Head of caudate nucleus (tissue), 42 donors: ENCODE measurements around the gene H19.

Source experiments
- DNase-seq, 42 donors: peaks; one replicate each; pipeline versions ENCODE4 v3.0.0 to v3.0.0-alpha.2; 2020 to 2021; ENCODE audit warnings: mixed read lengths in 7 of 42
- intact Hi-C: fragments of 100-400 bp; cut with DNase I; formaldehyde crosslinking; loops from one replicate; pipeline ENCODE4 v1.15.0; 2022

The H19 gene

DNA sequence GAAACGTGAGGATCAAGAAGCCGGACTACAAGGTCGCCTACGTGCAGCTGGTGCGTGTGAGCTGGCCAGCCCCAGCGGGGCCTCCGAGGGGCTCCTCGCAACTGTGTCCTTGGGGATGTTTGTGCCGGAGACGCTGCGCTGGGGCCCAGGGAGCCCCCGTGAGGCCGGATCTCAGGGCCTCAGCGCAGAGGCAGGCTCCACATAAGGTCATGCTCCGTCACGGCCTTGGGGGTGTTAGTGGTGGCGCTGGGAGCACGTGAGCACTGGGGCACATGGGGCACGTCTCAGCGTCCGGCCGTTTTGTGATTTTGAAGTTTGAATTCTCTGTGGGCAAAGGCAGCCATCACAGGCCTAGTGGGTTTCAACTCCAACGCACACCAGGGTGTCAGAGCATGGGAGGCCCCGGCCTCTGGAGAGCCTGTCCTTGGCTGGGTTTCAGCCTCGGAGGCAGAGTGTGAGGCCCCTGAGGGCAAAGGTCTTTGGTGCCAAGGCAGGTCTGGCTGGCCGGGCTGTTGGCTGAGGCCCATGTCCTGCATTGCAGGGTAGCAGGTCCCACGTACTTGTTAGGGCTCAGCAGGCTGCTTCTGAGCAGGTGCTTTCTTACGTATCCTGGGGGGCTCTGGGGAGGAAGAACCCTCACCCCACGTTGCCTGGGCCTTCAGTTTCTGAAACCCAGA is 44.7 kb downstream of the H19 start:
- intact Hi-C loops: no loop called here

GRCh38 chr11:1949922-1950321 is 47.7 kb downstream of the H19 start:
- no peak for DNase-seq
- intact Hi-C loops: no loop called here

More for the DNA sequence above, 44.7 kb downstream of the H19 start:
- peak in 1 of 42 donors; percentile 7 for DNase-seq

GRCh38 chr11:1949302-1949701 is 48.3 kb downstream of the H19 start:
- intact Hi-C loops: no loop called here
- DNase-seq: no peak

DNA sequence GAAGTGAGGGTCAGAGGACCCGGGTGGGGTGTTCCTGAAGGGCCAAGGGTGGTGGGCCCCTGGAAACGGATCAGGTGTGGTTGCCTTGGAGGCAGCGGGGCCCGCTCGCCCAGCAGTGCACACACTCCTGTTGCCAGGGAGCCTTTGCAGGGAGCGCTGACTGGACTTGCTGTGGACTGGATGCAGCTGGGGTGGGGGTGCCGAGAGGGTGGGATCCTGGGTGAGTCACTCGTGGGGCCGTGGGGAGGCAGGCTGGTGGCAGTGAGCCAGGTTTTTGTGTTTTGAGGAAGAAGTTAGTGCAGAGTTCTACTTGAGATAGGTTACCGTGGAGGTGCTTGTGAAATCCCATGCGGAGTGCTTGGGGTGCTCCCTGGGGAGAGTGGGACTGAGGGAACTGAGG is 49.3 kb downstream of the H19 start:
- DNase-seq: peak in 9 of 42 donors; percentile 0 to 47 (median 12)
- intact Hi-C loops: no loop called here

DNA sequence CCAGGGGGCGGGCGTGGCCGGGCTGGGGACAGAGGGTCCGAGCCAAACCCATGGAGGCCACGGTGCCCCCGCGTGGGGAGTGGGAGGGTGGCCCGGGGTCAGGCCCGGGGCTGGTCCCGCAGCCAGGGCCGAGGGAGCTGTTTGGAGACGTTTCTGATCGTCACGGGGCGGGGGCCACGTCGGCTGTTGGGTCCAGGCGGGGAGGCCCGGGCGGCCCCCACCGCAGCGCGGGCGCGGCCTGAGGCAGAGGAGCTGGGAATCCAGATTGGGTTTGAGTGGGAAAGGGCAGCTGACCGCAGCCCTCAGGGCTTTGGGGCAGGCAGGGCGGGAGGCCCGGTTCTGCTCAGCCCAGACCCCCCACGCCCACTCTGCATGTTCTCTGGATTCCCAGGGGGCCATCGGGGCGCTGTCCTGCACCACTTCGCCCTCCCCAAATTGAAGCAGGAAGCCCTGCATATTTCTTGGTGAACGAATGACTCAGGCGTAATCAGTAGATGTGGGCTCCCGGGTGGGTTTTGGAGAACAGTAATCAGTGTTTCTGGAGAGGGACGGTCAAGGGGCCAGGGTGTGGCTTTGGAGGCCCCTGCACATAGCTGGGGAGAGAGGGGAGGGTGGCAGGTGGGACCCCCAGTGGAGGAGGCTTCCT is 49.9 kb downstream of the H19 start:
- intact Hi-C loops: no loop called here
- DNase-seq: no peak

DNA sequence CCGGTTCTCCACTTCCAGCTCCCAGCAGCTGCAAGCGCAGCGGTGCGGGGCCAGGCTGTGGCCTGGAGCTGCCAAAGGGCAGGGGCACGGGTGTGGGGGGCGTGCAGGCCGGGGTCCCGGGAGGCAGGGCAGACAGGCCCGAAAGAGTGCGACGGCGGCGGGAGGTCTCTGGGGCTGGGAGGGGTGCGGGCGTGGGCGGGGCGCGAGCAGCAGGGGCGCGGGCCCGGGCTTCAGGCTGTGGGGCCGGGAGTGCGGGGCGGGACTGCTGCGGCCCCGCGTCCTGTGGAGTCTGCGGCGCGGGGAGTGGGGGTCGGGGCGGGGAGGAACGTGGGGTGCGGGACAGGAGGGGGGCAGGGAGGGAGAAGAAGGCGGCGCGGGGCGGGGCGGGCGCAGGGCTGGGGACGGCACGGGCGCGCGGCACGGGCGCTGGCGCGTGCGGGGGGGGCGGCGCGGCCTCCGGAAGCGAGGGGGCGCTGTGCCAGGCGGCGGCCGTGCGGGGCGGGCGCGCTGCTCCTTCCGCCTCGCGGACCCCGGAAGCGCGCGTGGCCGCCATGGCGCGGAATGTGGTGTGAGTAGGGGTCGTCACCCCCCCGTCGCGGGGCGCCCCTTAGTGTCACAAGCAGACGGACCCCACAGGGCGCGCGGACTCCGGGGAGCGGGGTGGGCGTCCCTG is 50.7 kb downstream of the H19 start, which contains the start of gene MRPL23:
Gene MRPL23 (plus strand): TSS at position 521 of the 673 bp plus-strand sequence. CDS start 31 bp downstream, at position 552.
- intact Hi-C loops: no loop called here
- peak in 19 of 42 donors; percentile 3 to 59 (median 17) for DNase-seq
